K562 (cell line): ENCODE measurements around the gene SLC4A9. TPM values are rescaled to one million over a fixed set of nuclear protein-coding genes. Genes with fewer than 3 reads are reported as not detected.
A peak's percentile ranks its signal among the peaks of the same experiment; 100 is the strongest.

Experiments
- CCNT2 ChIP-seq: IDR thresholded peaks from 2 replicates; pipeline ENCODE4 v1.6.1; 2011; ENCODE audit warnings: borderline replicate concordance, low read depth, mild to moderate bottlenecking, moderate library complexity, mixed read lengths, low read length; ENCODE audit not compliant: insufficient read length; ENCODE audit errors: extremely low read depth
- EP300 ChIP-seq: IDR thresholded peaks from 2 replicates; pipeline ENCODE4 v1.6.1; 2012; ENCODE audit warnings: low read length, improper control_type of control experiment
- ETV5 ChIP-seq: sonication (generic); formaldehyde crosslinking; IDR thresholded peaks from 2 replicates; pipeline ENCODE4 v1.4.0; 2020; ENCODE audit warnings: low read depth, mild to moderate bottlenecking, missing genetic modification reagents
- KDM5B ChIP-seq: fragments of 200-600 bp; sonication (generic); IDR thresholded peaks from 2 replicates; pipeline ENCODE4 v1.6.1; 2012; ENCODE audit warnings: low read depth, mild to moderate bottlenecking, moderate library complexity, low read length, control low read depth, inconsistent platforms; ENCODE audit not compliant: insufficient replicate concordance
- MGA ChIP-seq: fragments of 450-650 bp; IDR thresholded peaks from 2 replicates; pipeline ENCODE4 v1.6.1; 2016; ENCODE audit warnings: mild to moderate bottlenecking, moderate library complexity
- XRCC5 ChIP-seq: fragments of 200-400 bp; formaldehyde crosslinking; IDR thresholded peaks from 2 replicates; pipeline ENCODE4 v1.6.1; 2017; ENCODE audit warnings: low read depth, mild to moderate bottlenecking, low read length
- ZBTB33 ChIP-seq: sonication (generic); formaldehyde crosslinking; IDR thresholded peaks from 2 replicates; pipeline ENCODE4 v1.8.1; 2023; ENCODE audit warnings: mild to moderate bottlenecking, missing genetic modification reagents
- polyA plus RNA-seq, 8 experiments: library from polyadenylated mRNA; depleted of rRNA in 4 of 8; stranded (reverse) in 5 of 8; unstranded in 3 of 8; fragments of >200 nt; fragmentation: Nextera tagmentation in 2 of 8; fragmentation: Illumina TruSeq in 1 of 8; extraction: Ambion mirVana in 2 of 8; extraction: Trizol in 1 of 8; gene quantifications; 2 replicates each; pipeline versions ENCODE4 v1.2.1 to v1.2.3, GENCODE V29; 2011 to 2014; ENCODE audit warnings: inconsistent platforms in 1 of 8, missing spikeins in 1 of 8
- total RNA-seq, 7 experiments: library from RNA; depleted of rRNA in 6 of 7; stranded (reverse); fragments of >200 nt in 6 of 7; fragmentation: Illumina TruSeq in 2 of 7; extraction: Trizol in 2 of 7; gene quantifications; 2 replicates each; pipeline versions ENCODE4 v1.2.1 to v1.2.3, GENCODE V29; 2011 to 2021; ENCODE audit warnings: low replicate concordance in 1 of 7

Gene SLC4A9
- total and polyA plus RNA-seq, 9 of the 15 experiments (the other 6 are each of a cell fraction or from before 2014, with no cell fraction given): 0.05 to 0.13 TPM; not detected in 7

DNA sequence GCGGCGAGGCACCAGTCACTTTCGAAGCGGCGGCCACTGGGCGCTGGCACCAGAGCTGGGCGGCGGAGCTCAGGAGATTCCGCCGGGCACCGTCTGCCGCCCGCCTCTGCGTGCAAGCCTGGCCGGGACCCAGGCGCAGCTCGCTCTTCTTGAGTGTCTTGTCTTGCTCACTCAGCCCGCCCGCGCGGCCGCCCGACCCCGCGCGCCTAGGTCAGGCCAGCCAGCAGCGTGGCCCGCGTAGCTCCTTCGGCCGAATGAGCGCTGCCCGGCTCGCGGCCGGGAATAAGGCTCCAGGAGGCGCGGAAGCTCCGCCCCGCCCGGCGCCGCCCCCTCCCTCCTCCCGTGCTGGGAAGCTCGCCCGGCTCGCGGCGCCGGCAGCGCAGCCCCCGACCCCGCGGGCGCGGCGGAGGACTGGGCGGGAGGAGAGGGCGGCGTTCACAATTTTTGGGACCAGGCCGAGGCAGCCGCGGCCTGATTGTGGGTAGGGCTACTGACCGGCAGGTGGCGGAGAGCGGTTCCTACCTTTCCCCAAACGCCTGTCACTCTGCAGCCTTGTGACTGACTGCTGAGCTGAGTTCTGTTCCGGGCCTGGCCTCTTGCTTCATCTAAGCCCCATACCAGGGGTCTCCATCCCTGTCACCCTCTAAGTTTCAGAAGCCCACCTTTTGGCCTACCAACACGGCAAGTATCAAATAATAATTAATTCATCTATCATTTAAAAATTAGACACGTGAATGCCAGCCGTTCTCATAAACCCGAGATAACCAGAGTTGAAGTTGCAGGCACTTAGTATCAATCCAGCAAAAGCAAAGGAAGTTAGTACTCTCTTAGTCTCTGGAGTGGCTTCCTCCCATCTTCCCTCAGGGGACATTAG lies 13.4 kb upstream of the SLC4A9 start, which contains the start of gene HBEGF (continued):
- TF ChIP-seq MGA (peak; percentile 13; the same call in 1 of the 2 replicates), ETV5 (CRISPR knock-in tag) (no peak), CCNT2 (peak; percentile 79), KDM5B (peak; percentile 74), ZBTB33 (CRISPR knock-in tag) (peak; percentile 71), XRCC5 (peak; percentile 85), EP300 (0 out of 2 replicates have a peak, but pooled peaks have one; percentile 9)
